Caco-2 (cell line): Measurements from ENCODE around the gene TEX19. TPM values are rescaled to one million over a fixed set of nuclear protein-coding genes. Genes with fewer than 3 reads are reported as not detected.

Source experiments
- BruUV-seq: library from RNA; stranded (reverse); fragments of 400-500 nt; replicated peaks from 2 replicates; lab custom pipeline; 2021; lab: Mats Ljungman, UMichigan
- CTCF ChIA-PET: fragments of 300-600 bp; sonication (Branson Sonifier 250); formaldehyde crosslinking; loops from one replicate; lab custom pipeline; 2022; ENCODE audit warnings: antibody characterized with exemption; lab: Charles Lee
- POLR2A ChIA-PET: fragments of 300-600 bp; sonication (Branson Sonifier 250); formaldehyde crosslinking; loops from one replicate; lab custom pipeline; 2022; ENCODE audit warnings: antibody characterized with exemption; lab: Charles Lee
- DNase-seq, 2 experiments: peaks; one replicate each; pipeline versions ENCODE4 v3.0.0 to v3.0.0-alpha.2; 2020 to 2022
- H3K27me3 ChIP-seq: replicated peaks from 2 replicates; pipeline ENCODE4 v1.6.0; 2011; ENCODE audit warnings: low read length; ENCODE audit not compliant: control insufficient read depth, insufficient read depth
- H3K36me3 ChIP-seq: 2 replicates; pipeline ENCODE4 v1.5.1; 2011; ENCODE audit warnings: low read length; ENCODE audit not compliant: control insufficient read depth, insufficient read depth
- H3K4me1 ChIP-seq: fragments of 250-450 bp; sonication (Bioruptor Pico); 2 replicates; pipeline ENCODE4 v1.5.1; 2020; ENCODE audit warnings: mild to moderate bottlenecking
- H3K4me3 ChIP-seq: 2 replicates; pipeline ENCODE4 v1.5.1; 2011; ENCODE audit warnings: low read depth, mild to moderate bottlenecking, control low read depth, low read length
- H3K9me3 ChIP-seq: fragments of 250-450 bp; sonication (Bioruptor Pico); 2 replicates; pipeline ENCODE4 v1.5.1; 2020; ENCODE audit warnings: mild to moderate bottlenecking, moderate library complexity
- H3K27ac Mint-ChIP-seq: one replicate; pipeline ENCODE4 v1.8.0; 2022; ENCODE audit warnings: mixed read lengths; ENCODE audit not compliant: unreplicated experiment
- H3K27me3 Mint-ChIP-seq: one replicate; pipeline ENCODE4 v1.8.0; 2022; ENCODE audit warnings: mixed read lengths; ENCODE audit not compliant: insufficient read depth, unreplicated experiment
- H3K36me3 Mint-ChIP-seq: one replicate; pipeline ENCODE4 v1.8.0; 2022; ENCODE audit warnings: mild to moderate bottlenecking, mixed read lengths; ENCODE audit not compliant: insufficient read depth, unreplicated experiment
- H3K4me1 Mint-ChIP-seq: one replicate; pipeline ENCODE4 v1.8.0; 2022; ENCODE audit warnings: low read depth, mixed read lengths; ENCODE audit not compliant: unreplicated experiment
- H3K4me3 Mint-ChIP-seq: one replicate; pipeline ENCODE4 v1.8.0; 2022; ENCODE audit warnings: mild to moderate bottlenecking, moderate library complexity, mixed read lengths; ENCODE audit not compliant: unreplicated experiment
- H3K9me3 Mint-ChIP-seq: one replicate; pipeline ENCODE4 v1.8.0; 2022; ENCODE audit warnings: mixed read lengths; ENCODE audit not compliant: unreplicated experiment
- CTCF ChIP-seq, 2 experiments: fragments of 200-600 bp in 1 of 2; IDR thresholded peaks; 1 replicate in 1 of 2; 2 replicates in 1 of 2; pipeline versions ENCODE4 v1.5.1 to v1.8.0; 2011 to 2022; ENCODE audit warnings: antibody characterized with exemption in 1 of 2, control low read depth in 1 of 2, inconsistent platforms in 1 of 2, low read depth in 1 of 2, low read length in 1 of 2, mild to moderate bottlenecking in 1 of 2, moderate library complexity in 1 of 2; ENCODE audit not compliant: insufficient read depth in 1 of 2, severe bottlenecking in 1 of 2, unreplicated experiment in 1 of 2
- intact Hi-C: fragments of 100-400 bp; cut with micrococcal nuclease; formaldehyde crosslinking; loops from one replicate; pipeline ENCODE4 v1.10.0; 2022; ENCODE audit not compliant: unreplicated experiment
- total RNA-seq: library from RNA; stranded (reverse); gene quantifications from 2 replicates; pipeline ENCODE4 v1.2.3, GENCODE V29; 2022

The TEX19 gene
- total RNA-seq, 1 experiment from 2014 or later, result 4.2 TPM

- Mint-ChIP-seq H3K36me3 (peaks cover 8% of the 10 kb centered on the region), H3K27me3 (no peaks in the 10 kb centered on the region), H3K4me1 (peaks cover 16% of the 10 kb centered on the region), H3K4me3 (peak overlapping the region; percentile 12), H3K9me3 (no peaks in the 10 kb centered on the region), H3K27ac (peak overlapping the region; percentile 39)
- no peak for TF ChIP-seq CTCF (IDR thresholded peaks at IDR 0.05; ENCODE audit: insufficient read depth in 1 of 2, low read depth in 1 of 2, low read length in 1 of 2, severe bottlenecking in 1 of 2, unreplicated experiment in 1 of 2)
- POLR2A ChIA-PET, result no interaction called here
- no TSS peak for BruUV-seq
- DNase-seq, result no peak
- no peaks in the 10 kb centered on the region for H3K27me3 ChIP-seq
- no peaks in the 10 kb centered on the region for H3K36me3 ChIP-seq
- CTCF ChIA-PET, result interaction anchor here (0.6 kb wide), 1 partner anchor 183 kb away, joined by 5 read pairs; no protein-coding TSS in a partner anchor
- intact Hi-C loops, result no loop called here
- H3K9me3 ChIP-seq, result no peaks in the 10 kb centered on the region
- no peak overlapping the region for H3K4me3 ChIP-seq
- peaks cover 20% of the 10 kb centered on the region for H3K4me1 ChIP-seq
Measured at GRCh38 chr17:82370471-82371332, 11.7 kb downstream of the TEX19 start.

GRCh38 chr17:82371333-82372248 is 12.5 kb downstream of the TEX19 start, which contains the start of gene UTS2R:
UTS2R (plus strand) TSS chr17:82371765; CDS start chr17:82374325, 2,560 bp downstream.
- H3K4me1 ChIP-seq, result peaks cover 19% of the 10 kb centered on the region
- no peaks in the 10 kb centered on the region for H3K27me3 ChIP-seq
- no peak for TF ChIP-seq CTCF (IDR thresholded peaks at IDR 0.05; ENCODE audit: insufficient read depth in 1 of 2, low read depth in 1 of 2, low read length in 1 of 2, severe bottlenecking in 1 of 2, unreplicated experiment in 1 of 2)
- peak within 1 kb of the TSS; percentile 12 for H3K4me3 Mint-ChIP-seq
- DNase-seq, result no peak
- intact Hi-C loops, result no loop called here
- no peaks in the 10 kb centered on the region for H3K9me3 ChIP-seq
- peaks cover 16% of the 10 kb centered on the region for H3K4me1 Mint-ChIP-seq
- no TSS peak for BruUV-seq
- H3K27ac Mint-ChIP-seq, result peak within 1 kb of the TSS; percentile 39
- no peak within 1 kb of the TSS for H3K4me3 ChIP-seq
- H3K27me3 Mint-ChIP-seq, result no peaks in the 10 kb centered on the region
- peaks cover 8% of the 10 kb centered on the region for H3K36me3 Mint-ChIP-seq
- ChIA-PET POLR2A (no interaction called here), CTCF (no interaction called here)
- H3K36me3 ChIP-seq, result no peaks in the 10 kb centered on the region
- H3K9me3 Mint-ChIP-seq, result no peaks in the 10 kb centered on the region
